Measurements from ENCODE around the gene SLC47A2. TPM values are rescaled to one million over a fixed set of nuclear protein-coding genes. Genes with fewer than 3 reads are reported as not detected.

The SLC47A2 gene
- total RNA-seq, 2 experiments from 2014 or later = not detected

GRCh38 chr17:19744922-19745757 lies 28.8 kb upstream of the SLC47A2 start:
- DNase-seq (ENCODE audit: low spot score) = peak; percentile 73
- H3K4me2 ChIP-seq (ENCODE audit: low read length) = peak overlapping the region; percentile 36; the same call in 1 of the 2 replicates
- CTCF ChIA-PET (ENCODE audit: unreplicated experiment) = interaction anchor here (0.6 kb wide), 1 partner anchor 1433 kb away, joined by 3 read pairs; no protein-coding TSS in a partner anchor
- TF ChIP-seq EZH2phosphoT487 (IDR thresholded peaks at IDR 0.05; ENCODE audit: borderline replicate concordance, low read depth, low read length) (no peak), CTCF (conservative IDR thresholded peaks at IDR 0.05; ENCODE audit: low read length) (peak; percentile 61)
- H3K36me3 ChIP-seq (ENCODE audit: insufficient read depth, low read length) = no peaks in the 10 kb centered on the region
- POLR2A ChIA-PET = no interaction called here
- BruUV-seq (replicated peaks) = no TSS peak
- H3K9me2 ChIP-seq (ENCODE audit: insufficient read depth, low read length) = no peaks in the 10 kb centered on the region
- no peak overlapping the region for H3K27ac ChIP-seq (ENCODE audit: low read depth, low read length, poor library complexity, severe bottlenecking)
- no peaks in the 10 kb centered on the region for H4K20me1 ChIP-seq (ENCODE audit: insufficient read depth, low read length)
- intact Hi-C loops (cut with micrococcal nuclease; ENCODE audit: unreplicated experiment) = no loop called here
- H3K9me3 ChIP-seq (ENCODE audit: low read length) = no peaks in the 10 kb centered on the region
- H3K79me2 ChIP-seq (ENCODE audit: insufficient read depth, low read depth, low read length) = no peaks in the 10 kb centered on the region
- no peaks in the 10 kb centered on the region for H3K4me1 ChIP-seq (ENCODE audit: insufficient read depth, low read length, poor library complexity, severe bottlenecking)
- 0 out of 2 replicates have a peak overlapping the region, but pooled peaks have one; percentile 37 for H2AFZ ChIP-seq (ENCODE audit: low read length)
- peak overlapping the region; percentile 58 for H3K4me3 ChIP-seq (ENCODE audit: low read depth, low read length, poor library complexity, severe bottlenecking)

GRCh38 chr17:19744492-19744891 lies 28.1 kb upstream of the SLC47A2 start:
- CTCF ChIA-PET (ENCODE audit: unreplicated experiment) = interaction anchor here (0.6 kb wide), 1 partner anchor 1433 kb away, joined by 3 read pairs; no protein-coding TSS in a partner anchor
- peak overlapping the region; percentile 36; the same call in 1 of the 2 replicates for H3K4me2 ChIP-seq (ENCODE audit: low read length)
- POLR2A ChIA-PET = interaction anchor here (1.1 kb wide), 1 partner anchor 17 kb away, joined by 3 read pairs; no protein-coding TSS in a partner anchor
- H3K27ac ChIP-seq (ENCODE audit: low read depth, low read length, poor library complexity, severe bottlenecking) = no peak overlapping the region
- no peak for TF ChIP-seq CTCF (conservative IDR thresholded peaks at IDR 0.05; ENCODE audit: low read length)
- TF ChIP-seq EZH2phosphoT487 (IDR thresholded peaks at IDR 0.05; ENCODE audit: borderline replicate concordance, low read depth, low read length) = no peak
- no peaks in the 10 kb centered on the region for H4K20me1 ChIP-seq (ENCODE audit: insufficient read depth, low read length)
- no peaks in the 10 kb centered on the region for H3K9me2 ChIP-seq (ENCODE audit: insufficient read depth, low read length)
- no peaks in the 10 kb centered on the region for H3K79me2 ChIP-seq (ENCODE audit: insufficient read depth, low read depth, low read length)
- H3K4me3 ChIP-seq (ENCODE audit: low read depth, low read length, poor library complexity, severe bottlenecking) = peak overlapping the region; percentile 58
- H3K9me3 ChIP-seq (ENCODE audit: low read length) = no peaks in the 10 kb centered on the region
- DNase-seq (ENCODE audit: low spot score) = no peak
- BruUV-seq (replicated peaks) = no TSS peak
- no peaks in the 10 kb centered on the region for H3K36me3 ChIP-seq (ENCODE audit: insufficient read depth, low read length)
- 0 out of 2 replicates have a peak overlapping the region, but pooled peaks have one; percentile 37 for H2AFZ ChIP-seq (ENCODE audit: low read length)
- intact Hi-C loops (cut with micrococcal nuclease; ENCODE audit: unreplicated experiment) = no loop called here
- no peaks in the 10 kb centered on the region for H3K4me1 ChIP-seq (ENCODE audit: insufficient read depth, low read length, poor library complexity, severe bottlenecking)

All from OCI-LY7 (cell line).